Prostate gland (tissue), 2 donors: ENCODE results near the gene IRF4.

Experiments used
- CTCF ChIP-seq, 4 experiments: fragments of 200-600 bp in 2 of 4; fragments of 450-650 bp in 2 of 4; sonication (generic) in 2 of 4; IDR thresholded peaks; 1 replicate in 3 of 4; 2 replicates in 1 of 4; pipeline ENCODE4 v1.5.1; 2016 to 2019; ENCODE audit warnings: antibody characterized with exemption in 4 of 4, mild to moderate bottlenecking in 2 of 4, moderate library complexity in 2 of 4
- POLR2A ChIP-seq: fragments of 450-650 bp; IDR thresholded peaks from one replicate; pipeline ENCODE4 v1.6.1; 2016; ENCODE audit warnings: antibody characterized with exemption, mild to moderate bottlenecking
- POLR2AphosphoS5 ChIP-seq: sonication (generic); formaldehyde crosslinking; IDR thresholded peaks from one replicate; pipeline ENCODE4 v1.6.1; 2017; ENCODE audit warnings: antibody characterized with exemption

- TF ChIP-seq POLR2AphosphoS5 (no peak), CTCF (IDR thresholded peaks at IDR 0.05) (no peak), POLR2A (no peak)
Measured at GRCh38 chr6:453152-453551, 61.6 kb downstream of the IRF4 start.
